Gastroesophageal sphincter (tissue), 4 donors: Measurements from ENCODE around the gene IFNA14. TPM values are rescaled to one million over a fixed set of nuclear protein-coding genes. Genes with fewer than 3 reads are reported as not detected.

Experiments
- ATAC-seq: fragments of 150-250 bp; one replicate; pipeline ENCODE4 v1.9.1; 2016; ENCODE audit warnings: mild to moderate bottlenecking, moderate library complexity
- H3K27ac ChIP-seq, 4 donors: fragments of 200-600 bp; sonication (generic) in 3 of 4; 1 replicate in 3 of 4; 2 replicates in 1 of 4; pipeline ENCODE4 v1.5.1; 2016 to 2019
- H3K27me3 ChIP-seq: fragments of 200-600 bp; sonication (generic); one replicate; pipeline ENCODE4 v1.5.1; 2019
- H3K36me3 ChIP-seq, 2 donors: fragments of 200-600 bp; sonication (generic); one replicate each; pipeline ENCODE4 v1.5.1; 2019; ENCODE audit warnings: control low read depth in 1 of 2
- H3K4me1 ChIP-seq, 3 donors: fragments of 200-600 bp; sonication (generic); 1 replicate in 2 of 3; 2 replicates in 1 of 3; pipeline ENCODE4 v1.5.1; 2016 to 2019; ENCODE audit warnings: control low read depth in 2 of 3
- H3K4me3 ChIP-seq, 2 donors: fragments of 200-600 bp; sonication (generic); one replicate each; pipeline ENCODE4 v1.5.1; 2019; ENCODE audit warnings: mild to moderate bottlenecking in 1 of 2, moderate library complexity in 1 of 2
- H3K9me3 ChIP-seq, 3 donors: fragments of 200-600 bp; sonication (generic); one replicate each; pipeline ENCODE4 v1.5.1; 2017 to 2019; ENCODE audit warnings: control low read depth in 2 of 3
- CTCF ChIP-seq, 4 experiments: fragments of 200-600 bp in 2 of 4; fragments of 450-650 bp in 2 of 4; sonication (generic) in 1 of 4; IDR thresholded peaks; one replicate each; pipeline ENCODE4 v1.5.1; 2017 to 2019; ENCODE audit warnings: antibody characterized with exemption in 4 of 4, mild to moderate bottlenecking in 2 of 4, moderate library complexity in 2 of 4
- EP300 ChIP-seq: sonication (generic); formaldehyde crosslinking; IDR thresholded peaks from one replicate; pipeline ENCODE4 v1.6.1; 2017; ENCODE audit warnings: antibody characterized with exemption, mild to moderate bottlenecking
- POLR2A ChIP-seq, 2 donors: fragments of 450-650 bp; IDR thresholded peaks; one replicate each; pipeline ENCODE4 v1.6.1; 2017; ENCODE audit warnings: antibody characterized with exemption in 2 of 2, mild to moderate bottlenecking in 2 of 2, moderate library complexity in 1 of 2
- POLR2AphosphoS5 ChIP-seq: sonication (generic); formaldehyde crosslinking; IDR thresholded peaks from one replicate; pipeline ENCODE4 v1.6.1; 2017; ENCODE audit warnings: antibody characterized with exemption
- WGBS, 2 donors: methylation state at CpG; one replicate each; pipeline ENCODE4 v1.1.5; 2018; ENCODE audit warnings: low coverage in 1 of 2; 5-methylcytosine and 5-hydroxymethylcytosine counted together
- total RNA-seq, 4 donors: library from RNA; depleted of rRNA; stranded (reverse); fragments of >200 nt; gene quantifications; one replicate each; pipeline ENCODE4 v1.1.0, GENCODE V29; 2016

Gene IFNA14
- total RNA-seq = under 1 TPM in 1 of 4 donors, not detected in 3; 0.40 TPM

- Histone ChIP-seq H3K4me3 (no peak within 1 kb of the TSS), H3K27me3 (peaks cover 6% of the 10 kb centered on the region), H3K36me3 (no peaks in the 10 kb centered on the region), H3K9me3 (no peaks in the 10 kb centered on the region), H3K27ac (no peak within 1 kb of the TSS), H3K4me1 (no peaks in the 10 kb centered on the region)
- WGBS, 2 donors = 71 to 78% methylated on average over 2 of the region's 2 CpGs
- ATAC-seq = no peak
- TF ChIP-seq EP300 = no peak
- TF ChIP-seq POLR2A (IDR thresholded peaks at IDR 0.05) = no peak
- no peak for TF ChIP-seq POLR2AphosphoS5
- TF ChIP-seq CTCF (IDR thresholded peaks at IDR 0.05) = no peak
Measured at GRCh38 chr9:21239911-21240310, at the start of gene IFNA14. Gene IFNA14 (minus strand): TSS chr9:21240005. CDS start chr9:21239935, 70 bp downstream.

DNA sequence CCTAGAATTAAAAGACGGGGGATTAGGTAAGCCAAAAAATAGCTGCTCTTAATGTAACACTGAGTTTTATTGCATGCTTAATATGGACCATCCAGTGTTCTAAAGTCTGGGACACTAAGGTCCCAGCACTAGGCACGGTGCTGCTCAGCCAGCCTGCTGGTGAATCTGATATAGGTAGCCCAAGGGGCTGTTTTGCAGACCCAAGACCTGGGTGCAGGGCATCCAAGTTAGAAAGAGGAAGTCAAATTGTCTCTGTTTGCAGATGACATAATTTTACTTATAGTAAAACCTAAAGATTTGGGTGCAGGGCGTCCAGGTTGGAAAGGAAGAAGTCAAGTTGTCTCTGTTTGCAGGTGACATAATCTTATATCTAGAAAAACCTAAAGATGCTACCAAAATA, 47.5 kb upstream of the IFNA14 start:
- Histone ChIP-seq H3K9me3 (no peaks in the 10 kb centered on the region), H3K4me1 (no peaks in the 10 kb centered on the region), H3K36me3 (no peaks in the 10 kb centered on the region), H3K27ac (no peak overlapping the region), H3K27me3 (no peaks in the 10 kb centered on the region), H3K4me3 (no peak overlapping the region)
- 69 to 82% methylated on average over 3 of the region's 3 CpGs for WGBS, 2 donors
- TF ChIP-seq EP300 (no peak), POLR2A (IDR thresholded peaks at IDR 0.05) (no peak), CTCF (IDR thresholded peaks at IDR 0.05) (no peak), POLR2AphosphoS5 (no peak)
- ATAC-seq = no peak

- no peak overlapping the region for H3K27ac ChIP-seq
- no peaks in the 10 kb centered on the region for H3K36me3 ChIP-seq
- no peaks in the 10 kb centered on the region for H3K27me3 ChIP-seq
- no peak overlapping the region for H3K4me3 ChIP-seq
- TF ChIP-seq POLR2AphosphoS5 (no peak), CTCF (IDR thresholded peaks at IDR 0.05) (no peak), POLR2A (IDR thresholded peaks at IDR 0.05) (no peak), EP300 (no peak)
- 79 to 83% methylated on average over 5 of the region's 5 CpGs for WGBS, 2 donors
- H3K9me3 ChIP-seq = no peaks in the 10 kb centered on the region
- H3K4me1 ChIP-seq = no peaks in the 10 kb centered on the region
- ATAC-seq = no peak
Measured at GRCh38 chr9:21286659-21287058, 46.9 kb upstream of the IFNA14 start.

GRCh38 chr9:21286099-21286498, 46.3 kb upstream of the IFNA14 start:
- H3K9me3 ChIP-seq = no peaks in the 10 kb centered on the region
- 81 to 82% methylated on average over 3 to 5 of the region's 5 CpGs for WGBS, 2 donors
- H3K27ac ChIP-seq = no peak overlapping the region
- no peaks in the 10 kb centered on the region for H3K27me3 ChIP-seq
- no peaks in the 10 kb centered on the region for H3K36me3 ChIP-seq
- ATAC-seq = no peak
- no peaks in the 10 kb centered on the region for H3K4me1 ChIP-seq
- TF ChIP-seq POLR2A (IDR thresholded peaks at IDR 0.05) = no peak
- no peak for TF ChIP-seq EP300
- TF ChIP-seq POLR2AphosphoS5 = no peak
- no peak for TF ChIP-seq CTCF (IDR thresholded peaks at IDR 0.05)
- H3K4me3 ChIP-seq = no peak overlapping the region

GRCh38 chr9:21281275-21281674, 41.5 kb upstream of the IFNA14 start:
- no peaks in the 10 kb centered on the region for H3K9me3 ChIP-seq
- no peak overlapping the region for H3K4me3 ChIP-seq
- H3K4me1 ChIP-seq = no peaks in the 10 kb centered on the region
- H3K27ac ChIP-seq = no peak overlapping the region
- no peaks in the 10 kb centered on the region for H3K27me3 ChIP-seq
- H3K36me3 ChIP-seq = no peaks in the 10 kb centered on the region
- no peak for TF ChIP-seq POLR2A (IDR thresholded peaks at IDR 0.05)
- no peak for TF ChIP-seq EP300
- no peak for TF ChIP-seq CTCF (IDR thresholded peaks at IDR 0.05)
- no peak for TF ChIP-seq POLR2AphosphoS5
- WGBS, 2 donors = 40 to 60% methylated on average over 2 of the region's 2 CpGs
- ATAC-seq = no peak
